Measurements from ENCODE around the gene PLXDC1. TPM values are rescaled to one million over a fixed set of nuclear protein-coding genes. Genes with fewer than 3 reads are reported as not detected.

The PLXDC1 gene
- total and polyA plus RNA-seq, 2 donors (not counting 1 experiment from before 2014, with no cell fraction given): 5.8 to 6.3 TPM

DNA sequence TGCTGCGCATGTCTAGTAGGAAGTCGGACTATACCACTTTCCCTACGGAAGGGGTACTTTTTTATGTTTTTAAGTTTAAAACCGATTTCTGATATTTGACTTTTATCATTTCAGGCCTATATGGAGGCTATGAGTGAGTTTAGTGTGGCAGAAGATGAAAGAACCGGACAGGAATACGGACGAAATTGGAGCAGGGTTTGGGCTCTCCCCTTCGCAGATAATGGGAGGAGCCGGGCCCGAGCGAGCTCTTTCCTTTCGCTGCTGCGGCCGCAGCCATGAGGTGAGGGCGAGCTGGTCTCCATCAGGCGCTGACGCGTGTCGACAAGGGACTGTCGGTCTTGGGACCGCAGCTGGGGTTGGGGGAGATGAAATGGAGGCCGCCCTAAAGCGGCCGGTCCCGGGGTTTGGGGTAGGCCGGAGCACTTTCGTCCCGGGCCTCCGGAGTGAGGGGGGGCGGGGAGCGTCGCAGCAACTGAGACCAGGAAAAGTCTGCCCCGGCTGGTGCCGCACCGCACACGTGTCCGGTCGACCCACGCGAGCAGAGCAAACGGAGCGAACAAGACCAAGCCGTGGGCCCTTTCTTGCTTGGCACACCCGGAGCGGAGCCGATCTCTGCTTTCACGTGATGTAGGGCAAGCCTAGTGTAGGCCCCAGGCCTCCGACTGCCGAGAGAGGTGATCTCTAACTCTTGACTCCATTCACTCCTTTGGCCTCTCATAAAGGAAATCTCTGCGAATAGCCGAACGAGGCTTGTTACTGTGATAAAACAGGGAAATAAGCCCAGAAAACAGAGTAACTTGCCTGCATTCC lies 48.8 kb upstream of the PLXDC1 start, which contains the start of gene RPL19:
RPL19 (plus strand) TSS at position 214 of the 810 bp plus-strand sequence; CDS start at position 276, 62 bp downstream.
- H2AFZ ChIP-seq (ENCODE audit: low read length): peak within 1 kb of the TSS; percentile 84
- peak within 1 kb of the TSS; percentile 88 for H3K9ac ChIP-seq (ENCODE audit: insufficient read depth, low read length)
- H3K4me3 ChIP-seq (replicated peaks in 1 of 4; ENCODE audit: control extremely low read depth in 1 of 4, insufficient read depth in 1 of 4, low read depth in 3 of 4, low read length in 4 of 4): peak within 1 kb of the TSS; percentile 61 to 100 (median 76)
- H3K4me2 ChIP-seq (ENCODE audit: extremely low read depth, insufficient read depth, low read length): peak within 1 kb of the TSS; percentile 100
- no peaks in the 10 kb centered on the region for H4K20me1 ChIP-seq (ENCODE audit: control insufficient read depth, extremely low read depth, insufficient read depth, low read length)
- no peaks in the 10 kb centered on the region for H3K27me3 ChIP-seq (ENCODE audit: control insufficient read depth, insufficient read depth, low read length)
- peaks cover 37% of the 10 kb centered on the region for H3K79me2 ChIP-seq (ENCODE audit: control insufficient read depth, insufficient read depth, low read length)
- H3K27ac ChIP-seq (ENCODE audit: insufficient read depth, low read length): peak within 1 kb of the TSS; percentile 98
- H3K9me3 ChIP-seq (ENCODE audit: control insufficient read depth, insufficient read depth, low read depth, low read length): no peaks in the 10 kb centered on the region
- DNase-seq (ENCODE audit: low read depth in 2 of 2): peak in 1 of 2 donors; percentile 39
- peaks cover 11% of the 10 kb centered on the region for H3K4me1 ChIP-seq (ENCODE audit: control insufficient read depth, extremely low read depth, insufficient read depth, low read length)
- no peak for TF ChIP-seq EZH2 (IDR thresholded peaks at IDR 0.05; ENCODE audit: low read length, missing control alignments)
- TF ChIP-seq, protein P1, sequence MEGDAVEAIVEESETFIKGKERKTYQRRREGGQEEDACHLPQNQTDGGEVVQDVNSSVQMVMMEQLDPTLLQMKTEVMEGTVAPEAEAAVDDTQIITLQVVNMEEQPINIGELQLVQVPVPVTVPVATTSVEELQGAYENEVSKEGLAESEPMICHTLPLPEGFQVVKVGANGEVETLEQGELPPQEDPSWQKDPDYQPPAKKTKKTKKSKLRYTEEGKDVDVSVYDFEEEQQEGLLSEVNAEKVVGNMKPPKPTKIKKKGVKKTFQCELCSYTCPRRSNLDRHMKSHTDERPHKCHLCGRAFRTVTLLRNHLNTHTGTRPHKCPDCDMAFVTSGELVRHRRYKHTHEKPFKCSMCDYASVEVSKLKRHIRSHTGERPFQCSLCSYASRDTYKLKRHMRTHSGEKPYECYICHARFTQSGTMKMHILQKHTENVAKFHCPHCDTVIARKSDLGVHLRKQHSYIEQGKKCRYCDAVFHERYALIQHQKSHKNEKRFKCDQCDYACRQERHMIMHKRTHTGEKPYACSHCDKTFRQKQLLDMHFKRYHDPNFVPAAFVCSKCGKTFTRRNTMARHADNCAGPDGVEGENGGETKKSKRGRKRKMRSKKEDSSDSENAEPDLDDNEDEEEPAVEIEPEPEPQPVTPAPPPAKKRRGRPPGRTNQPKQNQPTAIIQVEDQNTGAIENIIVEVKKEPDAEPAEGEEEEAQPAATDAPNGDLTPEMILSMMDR (conservative IDR thresholded peaks at IDR 0.05 in 1 of 2, IDR thresholded peaks at IDR 0.05 in 1 of 2; ENCODE audit: low read depth in 1 of 2, low read length in 2 of 2): no peak
- H3K36me3 ChIP-seq (ENCODE audit: control insufficient read depth, insufficient read depth, low read length): peaks cover 16% of the 10 kb centered on the region

DNA sequence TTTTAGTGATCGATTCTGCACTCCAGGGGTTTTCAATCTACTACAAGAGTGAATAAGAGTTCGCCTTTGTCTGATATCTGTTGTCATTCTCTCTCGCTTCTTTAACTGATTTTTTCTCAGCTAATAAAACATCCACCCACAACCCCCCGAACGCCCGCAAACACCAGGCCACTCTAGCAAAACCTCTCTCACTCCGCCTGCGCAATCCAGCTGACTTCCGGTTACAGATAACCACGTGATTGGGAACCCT lies 48.3 kb upstream of the PLXDC1 start:
- H3K27me3 ChIP-seq (ENCODE audit: control insufficient read depth, insufficient read depth, low read length): no peaks in the 10 kb centered on the region
- TF ChIP-seq, protein P1 (conservative IDR thresholded peaks at IDR 0.05 in 1 of 2, IDR thresholded peaks at IDR 0.05 in 1 of 2; ENCODE audit: low read depth in 1 of 2, low read length in 2 of 2): no peak
- TF ChIP-seq EZH2 (IDR thresholded peaks at IDR 0.05; ENCODE audit: low read length, missing control alignments): no peak
- H3K36me3 ChIP-seq (ENCODE audit: control insufficient read depth, insufficient read depth, low read length): peaks cover 14% of the 10 kb centered on the region
- H3K4me3 ChIP-seq (replicated peaks in 1 of 4; ENCODE audit: control extremely low read depth in 1 of 4, insufficient read depth in 1 of 4, low read depth in 3 of 4, low read length in 4 of 4): peak overlapping the region; percentile 61 to 100 (median 76)
- H3K27ac ChIP-seq (ENCODE audit: insufficient read depth, low read length): peak overlapping the region; percentile 98
- peak overlapping the region; percentile 61 for H3K4me2 ChIP-seq (ENCODE audit: extremely low read depth, insufficient read depth, low read length)
- peak overlapping the region; percentile 43 for H2AFZ ChIP-seq (ENCODE audit: low read length)
- peaks cover 12% of the 10 kb centered on the region for H3K4me1 ChIP-seq (ENCODE audit: control insufficient read depth, extremely low read depth, insufficient read depth, low read length)
- peak overlapping the region; percentile 88 for H3K9ac ChIP-seq (ENCODE audit: insufficient read depth, low read length)
- H3K79me2 ChIP-seq (ENCODE audit: control insufficient read depth, insufficient read depth, low read length): peaks cover 40% of the 10 kb centered on the region
- H3K9me3 ChIP-seq (ENCODE audit: control insufficient read depth, insufficient read depth, low read depth, low read length): no peaks in the 10 kb centered on the region
- H4K20me1 ChIP-seq (ENCODE audit: control insufficient read depth, extremely low read depth, insufficient read depth, low read length): no peaks in the 10 kb centered on the region
- peak; percentile 93 to 98 for DNase-seq (ENCODE audit: low read depth in 2 of 2)

DNA sequence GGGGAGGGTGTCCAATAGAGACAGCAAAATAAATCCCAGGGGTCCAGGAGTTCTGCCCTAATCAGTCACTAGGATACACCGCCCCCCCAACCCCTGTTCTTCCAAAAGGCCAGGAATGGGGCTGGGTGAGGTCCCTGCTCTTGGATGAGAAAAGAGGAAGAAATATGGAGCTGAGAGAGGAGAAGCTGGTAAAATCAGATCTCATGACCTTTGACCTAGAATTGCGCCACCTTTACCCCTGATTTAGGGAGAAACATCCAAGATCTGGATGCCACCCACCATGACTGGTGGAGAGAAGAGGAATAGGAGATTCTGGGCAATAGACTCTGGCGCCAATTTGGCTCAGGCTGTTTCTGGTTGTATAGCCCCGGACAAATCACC lies 46.7 kb upstream of the PLXDC1 start:
- no peaks in the 10 kb centered on the region for H3K9me3 ChIP-seq (ENCODE audit: control insufficient read depth, insufficient read depth, low read depth, low read length)
- no peak overlapping the region for H2AFZ ChIP-seq (ENCODE audit: low read length)
- no peak overlapping the region for H3K27ac ChIP-seq (ENCODE audit: insufficient read depth, low read length)
- peaks cover 17% of the 10 kb centered on the region for H3K4me1 ChIP-seq (ENCODE audit: control insufficient read depth, extremely low read depth, insufficient read depth, low read length)
- no peak overlapping the region for H3K4me2 ChIP-seq (ENCODE audit: extremely low read depth, insufficient read depth, low read length)
- H3K27me3 ChIP-seq (ENCODE audit: control insufficient read depth, insufficient read depth, low read length): no peaks in the 10 kb centered on the region
- no peaks in the 10 kb centered on the region for H4K20me1 ChIP-seq (ENCODE audit: control insufficient read depth, extremely low read depth, insufficient read depth, low read length)
- peak overlapping the region in 2 of 4 experiments; percentile 7 to 84 for H3K4me3 ChIP-seq (replicated peaks in 1 of 4; ENCODE audit: control extremely low read depth in 1 of 4, insufficient read depth in 1 of 4, low read depth in 3 of 4, low read length in 4 of 4)
- no peak for DNase-seq (ENCODE audit: low read depth in 2 of 2)
- peaks cover 12% of the 10 kb centered on the region for H3K36me3 ChIP-seq (ENCODE audit: control insufficient read depth, insufficient read depth, low read length)
- TF ChIP-seq, protein P1 (conservative IDR thresholded peaks at IDR 0.05 in 1 of 2, IDR thresholded peaks at IDR 0.05 in 1 of 2; ENCODE audit: low read depth in 1 of 2, low read length in 2 of 2): no peak
- TF ChIP-seq EZH2 (IDR thresholded peaks at IDR 0.05; ENCODE audit: low read length, missing control alignments): no peak
- peaks cover 40% of the 10 kb centered on the region for H3K79me2 ChIP-seq (ENCODE audit: control insufficient read depth, insufficient read depth, low read length)
- H3K9ac ChIP-seq (ENCODE audit: insufficient read depth, low read length): no peak overlapping the region

Data from fibroblast of lung (primary cell).